H1 (cell line): ENCODE results near the gene CPED1. TPM values are rescaled to one million over a fixed set of nuclear protein-coding genes. Genes with fewer than 3 reads are reported as not detected.

ENCODE experiments used
- CTCF ChIA-PET: fragments of 300-600 bp; sonication (Branson Sonifier 250); formaldehyde crosslinking; loops from one replicate; lab custom pipeline; 2021; ENCODE audit not compliant: partially characterized antibody; lab: Charles Lee
- POLR2A ChIA-PET: fragments of 300-600 bp; sonication (Branson Sonifier 250); formaldehyde crosslinking; loops from one replicate; lab custom pipeline; 2021; ENCODE audit warnings: inconsistent platforms; ENCODE audit not compliant: partially characterized antibody; lab: Charles Lee
- DNase-seq, 2 experiments: peaks; one replicate each; pipeline versions ENCODE4 v3.0.0 to v3.0.0-alpha.2; 2010 to 2022; ENCODE audit warnings: low spot score in 2 of 2, low read depth in 1 of 2, mixed read lengths in 1 of 2
- FAIRE-seq: peaks from 2 replicates; lab custom pipeline; 2011; peaks lifted over from hg19 to GRCh38; lab: Jason Lieb, UNC
- H2AFZ ChIP-seq: 2 replicates; pipeline ENCODE4 v1.8.1; 2012; ENCODE audit warnings: low read length, inconsistent platforms
- H2AK5ac ChIP-seq: 2 replicates; pipeline ENCODE4 v1.6.1; 2013; ENCODE audit warnings: low read depth, low read length
- H2BK120ac ChIP-seq: replicated peaks from 2 replicates; pipeline ENCODE3; 2013; ENCODE audit warnings: low read depth, low read length, inconsistent platforms
- H2BK12ac ChIP-seq: 2 replicates; pipeline ENCODE4 v1.6.1; 2013; ENCODE audit warnings: low read depth, low read length
- H2BK15ac ChIP-seq: 2 replicates; pipeline ENCODE4 v1.6.1; 2013; ENCODE audit warnings: low read length
- H2BK20ac ChIP-seq: 2 replicates; pipeline ENCODE4 v1.6.1; 2013; ENCODE audit warnings: low read length
- H2BK5ac ChIP-seq: 2 replicates; pipeline ENCODE4 v1.6.1; 2013; ENCODE audit warnings: low read depth, low read length
- H3K14ac ChIP-seq: 2 replicates; pipeline ENCODE4 v1.6.1; 2013; ENCODE audit warnings: inconsistent platforms; ENCODE audit not compliant: insufficient read length
- H3K18ac ChIP-seq: 2 replicates; pipeline ENCODE4 v1.6.1; 2013; ENCODE audit warnings: low read length; ENCODE audit errors: extremely low read depth
- H3K23ac ChIP-seq: 2 replicates; pipeline ENCODE4 v1.6.1; 2013; ENCODE audit warnings: inconsistent platforms; ENCODE audit not compliant: insufficient read length
- H3K23me2 ChIP-seq: 2 replicates; pipeline ENCODE4 v1.6.1; 2013; ENCODE audit warnings: low read depth, low read length
- H3K27ac ChIP-seq: 2 replicates; pipeline ENCODE4 v1.6.1; 2011; ENCODE audit warnings: low read depth, low read length, inconsistent platforms
- H3K27me3 ChIP-seq, 4 experiments: replicated peaks in 1 of 4; 1 replicate in 1 of 4; 2 replicates in 3 of 4; pipeline versions ENCODE4 v1.6.1 to v1.8.1; 2011 to 2013; ENCODE audit warnings: low read length in 3 of 4, mild to moderate bottlenecking in 3 of 4, inconsistent platforms in 2 of 4, mixed read lengths in 2 of 4, moderate library complexity in 1 of 4; ENCODE audit not compliant: control insufficient read depth in 3 of 4, insufficient read depth in 3 of 4; ENCODE audit errors: extremely low read depth in 1 of 4
- H3K36me3 ChIP-seq, 4 experiments: 2 replicates each; pipeline versions ENCODE4 v1.6.1 to v1.8.1; 2011 to 2013; ENCODE audit warnings: mild to moderate bottlenecking in 4 of 4, low read length in 3 of 4, moderate library complexity in 2 of 4, control low read depth in 1 of 4, inconsistent platforms in 1 of 4; ENCODE audit not compliant: insufficient read depth in 4 of 4, control insufficient read depth in 2 of 4
- H3K4ac ChIP-seq: replicated peaks from 2 replicates; pipeline ENCODE3; 2013; ENCODE audit warnings: low read length, low read depth, mixed read lengths, inconsistent platforms; ENCODE audit not compliant: insufficient read length
- H3K4me1 ChIP-seq, 4 experiments: replicated peaks in 1 of 4; 1 replicate in 1 of 4; 2 replicates in 3 of 4; pipeline versions ENCODE4 v1.6.1 to v1.8.1; 2011 to 2013; ENCODE audit warnings: low read length in 3 of 4, inconsistent platforms in 2 of 4, mixed read lengths in 1 of 4; ENCODE audit not compliant: insufficient read depth in 4 of 4, control insufficient read depth in 3 of 4
- H3K4me2 ChIP-seq, 2 experiments: 2 replicates each; pipeline versions ENCODE4 v1.6.1 to v1.8.1; 2011 to 2013; ENCODE audit warnings: low read depth in 2 of 2, low read length in 2 of 2, control low read depth in 1 of 2, inconsistent platforms in 1 of 2, mild to moderate bottlenecking in 1 of 2; ENCODE audit not compliant: insufficient read depth in 1 of 2
- H3K4me3 ChIP-seq, 4 experiments: fragments of 200-600, 300-600 bp in 1 of 4; sonication (generic), shearing (Covaris generic), sonication (Bioruptor Twin) in 1 of 4; 2 replicates each; pipeline versions ENCODE4 v1.5.1 to v1.8.1; 2011 to 2016; ENCODE audit warnings: low read length in 4 of 4, low read depth in 3 of 4, control low read depth in 2 of 4, inconsistent platforms in 2 of 4, mild to moderate bottlenecking in 2 of 4, mixed read lengths in 1 of 4, moderate library complexity in 1 of 4; ENCODE audit not compliant: insufficient read depth in 2 of 4; ENCODE audit errors: extremely low read depth in 1 of 4
- H3K56ac ChIP-seq: replicated peaks from 2 replicates; pipeline ENCODE3; 2013; ENCODE audit warnings: low read depth, mild to moderate bottlenecking, mixed read lengths, low read length, inconsistent platforms; ENCODE audit not compliant: insufficient read length
- H3K79me1 ChIP-seq: 2 replicates; pipeline ENCODE4 v1.6.1; 2013; ENCODE audit warnings: low read depth, low read length, control low read depth
- H3K79me2 ChIP-seq, 2 experiments: 2 replicates each; pipeline versions ENCODE4 v1.6.1 to v1.8.1; 2012 to 2013; ENCODE audit warnings: low read length in 2 of 2, mild to moderate bottlenecking in 2 of 2, inconsistent platforms in 1 of 2; ENCODE audit not compliant: insufficient read depth in 2 of 2, control insufficient read depth in 1 of 2
- H3K9ac ChIP-seq, 4 experiments: replicated peaks in 1 of 4; 1 replicate in 1 of 4; 2 replicates in 3 of 4; pipeline versions ENCODE4 v1.6.1 to v1.8.1; 2011 to 2013; ENCODE audit warnings: low read depth in 3 of 4, low read length in 3 of 4, control low read depth in 2 of 4, mild to moderate bottlenecking in 2 of 4, moderate library complexity in 2 of 4, inconsistent platforms in 1 of 4; ENCODE audit errors: extremely low read depth in 1 of 4
- H3K9me3 ChIP-seq, 2 experiments: 2 replicates each; pipeline versions ENCODE4 v1.6.1 to v1.8.1; 2012 to 2013; ENCODE audit warnings: mild to moderate bottlenecking in 2 of 2, moderate library complexity in 2 of 2, control low read depth in 1 of 2, inconsistent platforms in 1 of 2, low read depth in 1 of 2, low read length in 1 of 2, mixed read lengths in 1 of 2; ENCODE audit not compliant: insufficient read depth in 2 of 2
- H4K20me1 ChIP-seq, 2 experiments: replicated peaks in 1 of 2; 2 replicates each; pipeline versions ENCODE3 to v1.8.1; 2011 to 2013; ENCODE audit warnings: inconsistent platforms in 2 of 2, low read length in 2 of 2, mild to moderate bottlenecking in 1 of 2; ENCODE audit not compliant: insufficient read depth in 2 of 2, control insufficient read depth in 1 of 2
- H4K5ac ChIP-seq: 2 replicates; pipeline ENCODE4 v1.6.1; 2013; ENCODE audit warnings: low read length, low read depth, mixed read lengths, inconsistent platforms; ENCODE audit not compliant: insufficient read length
- H4K8ac ChIP-seq: 2 replicates; pipeline ENCODE4 v1.8.0; 2013; ENCODE audit warnings: mild to moderate bottlenecking, moderate library complexity, low read length, inconsistent platforms; ENCODE audit not compliant: insufficient read depth; ENCODE audit errors: extremely low read depth
- H4K91ac ChIP-seq: replicated peaks from 2 replicates; pipeline ENCODE3; 2013; ENCODE audit warnings: low read length, mixed read lengths, inconsistent platforms; ENCODE audit not compliant: insufficient read length
- ASH2L ChIP-seq: fragments of 200-600, 300-600 bp; sonication (generic); IDR thresholded peaks from one replicate; pipeline ENCODE4 v1.7.1; 2017; ENCODE audit warnings: low read length
- BCL11A ChIP-seq, 2 experiments: IDR thresholded peaks; one replicate each; pipeline ENCODE4 v1.6.1; 2011; ENCODE audit warnings: low read depth in 2 of 2, low read length in 2 of 2, mild to moderate bottlenecking in 2 of 2
- BRCA1 ChIP-seq: IDR thresholded peaks from 2 replicates; pipeline ENCODE4 v1.6.1; 2012; ENCODE audit warnings: low read depth, low read length, improper control_type of control experiment
- CBX5 ChIP-seq: fragments of 300-800, 300-1000 bp; sonication (generic); IDR thresholded peaks from 2 replicates; pipeline ENCODE4 v1.7.1; 2016; ENCODE audit warnings: antibody characterized with exemption, low read length, low read depth
- EGR1 ChIP-seq: IDR thresholded peaks from 2 replicates; pipeline ENCODE4 v1.6.1; 2011; ENCODE audit warnings: low read depth, low read length, borderline replicate concordance
- SP1 ChIP-seq: IDR thresholded peaks from 2 replicates; pipeline ENCODE4 v1.6.1; 2011; ENCODE audit warnings: low read depth, low read length
- SRF ChIP-seq: IDR thresholded peaks from 2 replicates; pipeline ENCODE4 v1.6.1; 2011; ENCODE audit warnings: mild to moderate bottlenecking, low read depth, low read length, moderate library complexity
- TCF12 ChIP-seq: IDR thresholded peaks from 2 replicates; pipeline ENCODE4 v1.6.1; 2011; ENCODE audit warnings: low read depth, mild to moderate bottlenecking, low read length
- WGBS, 2 experiments: shearing (Covaris generic) in 1 of 2; methylation state at CpG; one replicate each; pipeline versions ENCODE4 v1.1.6 to v1.1.7; 2013 to 2015; ENCODE audit warnings: low lambda C conversion rate in 2 of 2, mixed read lengths in 2 of 2, inconsistent platforms in 1 of 2, low coverage in 1 of 2, missing lambda C conversion rate in 1 of 2; ENCODE audit not compliant: insufficient replicate concordance in 2 of 2, insufficient coverage in 1 of 2, insufficient read length in 1 of 2; ENCODE audit errors: extremely low coverage in 1 of 2, missing lambda C conversion rate in 1 of 2; 5-methylcytosine and 5-hydroxymethylcytosine counted together
- polyA plus RNA-seq, 7 experiments: library from polyadenylated mRNA; depleted of rRNA in 3 of 7; stranded (reverse) in 5 of 7; unstranded in 2 of 7; fragments of >200 nt in 5 of 7; fragments of 200-250 nt in 2 of 7; gene quantifications; 1 replicate in 5 of 7; 2 replicates in 1 of 7; 4 replicates in 1 of 7; pipeline versions ENCODE4 v1.2.1 to v1.2.3, GENCODE V29; 2011 to 2013; ENCODE audit warnings: missing spikeins in 2 of 7, mixed read lengths in 2 of 7
- total RNA-seq: library from RNA; stranded (reverse); fragmentation: NEBNext Ultra II Directional; extraction: Animal tissue kit (Norgen Biotek cat#: 25700); gene quantifications from 2 replicates; pipeline ENCODE4 v1.2.1, GENCODE V29; 2021
- TF ChIP-seq, protein P1 (sequence below): IDR thresholded peaks from 2 replicates; pipeline ENCODE4 v1.6.1; 2011; ENCODE audit warnings: low read depth, mild to moderate bottlenecking, low read length; ENCODE audit not compliant: insufficient read depth
- TF ChIP-seq, protein P2 (sequence below): IDR thresholded peaks from 2 replicates; pipeline ENCODE4 v1.6.1; 2012; ENCODE audit warnings: inconsistent platforms

The CPED1 gene
- total and polyA plus RNA-seq, 2 of the 8 experiments (the other 6 are each of a cell fraction or from before 2014, with no cell fraction given), result 0.08 to 0.39 TPM

DNA sequence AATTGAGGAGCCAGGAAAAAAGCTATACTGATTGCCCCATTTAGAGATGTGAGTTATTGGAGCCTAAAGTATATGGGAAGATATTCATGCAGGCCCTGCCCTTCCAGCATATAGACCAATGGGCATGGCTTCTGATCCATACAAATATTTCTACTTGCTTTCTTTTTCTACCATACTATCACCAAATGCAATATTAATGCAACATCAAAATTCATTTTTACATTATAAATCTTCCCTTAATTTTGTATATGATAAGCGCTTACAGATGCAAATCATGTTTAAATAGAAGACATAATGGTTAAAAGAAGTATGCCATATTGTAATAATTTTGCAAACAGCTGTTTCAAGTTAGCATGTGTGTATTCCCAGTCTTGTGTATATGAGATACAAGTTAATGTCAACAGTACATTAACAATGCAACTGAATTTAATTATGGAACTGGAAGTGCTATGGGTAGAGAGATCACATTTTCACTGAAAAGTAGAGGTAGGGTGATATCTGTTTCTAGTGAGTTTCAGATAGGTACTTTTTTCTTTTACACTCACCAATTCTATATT is 315.7 kb downstream of the CPED1 start:
- H3K18ac ChIP-seq, result no peak overlapping the region
- no peak overlapping the region for H3K27ac ChIP-seq
- H3K9ac ChIP-seq, result no peak overlapping the region
- 84% methylated on average over 1 of the region's 1 CpG; no CpG with 5 or more reads in 1 of the 2 experiments for WGBS, 2 experiments
- H3K36me3 ChIP-seq, result no peaks in the 10 kb centered on the region; a peak in 1 of 8 replicates
- H2AFZ ChIP-seq, result no peak overlapping the region
- H3K56ac ChIP-seq, result no peak overlapping the region
- H2BK120ac ChIP-seq, result no peak overlapping the region
- H3K27me3 ChIP-seq, result no peaks in the 10 kb centered on the region
- H2AK5ac ChIP-seq, result no peak overlapping the region
- H3K79me1 ChIP-seq, result no peaks in the 10 kb centered on the region
- no peaks in the 10 kb centered on the region for H3K9me3 ChIP-seq
- no peak overlapping the region for H2BK15ac ChIP-seq
- H3K79me2 ChIP-seq, result no peaks in the 10 kb centered on the region
- H3K4me3 ChIP-seq, result no peak overlapping the region
- no peak overlapping the region for H3K23ac ChIP-seq
- H2BK5ac ChIP-seq, result no peak overlapping the region
- TF ChIP-seq, protein P1, sequence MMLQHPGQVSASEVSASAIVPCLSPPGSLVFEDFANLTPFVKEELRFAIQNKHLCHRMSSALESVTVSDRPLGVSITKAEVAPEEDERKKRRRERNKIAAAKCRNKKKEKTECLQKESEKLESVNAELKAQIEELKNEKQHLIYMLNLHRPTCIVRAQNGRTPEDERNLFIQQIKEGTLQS, result no peak
- TF ChIP-seq ASH2L (no peak), SRF (no peak), BCL11A (IDR thresholded peaks at IDR 0.05; ENCODE audit: low read depth in 2 of 2, low read length in 2 of 2) (no peak), SP1 (no peak), EGR1 (no peak), BRCA1 (no peak), CBX5 (no peak), TCF12 (no peak)
- TF ChIP-seq, protein P2, sequence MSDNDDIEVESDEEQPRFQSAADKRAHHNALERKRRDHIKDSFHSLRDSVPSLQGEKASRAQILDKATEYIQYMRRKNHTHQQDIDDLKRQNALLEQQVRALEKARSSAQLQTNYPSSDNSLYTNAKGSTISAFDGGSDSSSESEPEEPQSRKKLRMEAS, result no peak
- H4K91ac ChIP-seq, result no peak overlapping the region
- POLR2A ChIA-PET, result no interaction called here
- H3K4ac ChIP-seq, result no peak overlapping the region
- no peaks in the 10 kb centered on the region for H4K20me1 ChIP-seq
- no peaks in the 10 kb centered on the region for H3K4me1 ChIP-seq
- no peak overlapping the region for H4K5ac ChIP-seq
- no peak overlapping the region for H2BK12ac ChIP-seq
- H2BK20ac ChIP-seq, result no peak overlapping the region
- H4K8ac ChIP-seq, result no peak overlapping the region
- no peak for FAIRE-seq
- no peak overlapping the region for H3K14ac ChIP-seq
- DNase-seq, result no peak
- H3K4me2 ChIP-seq, result no peak overlapping the region
- CTCF ChIA-PET, result interaction anchor here (0.8 kb wide), 1 partner anchor 11 kb away, joined by 4 read pairs; no protein-coding TSS in a partner anchor
- no peaks in the 10 kb centered on the region for H3K23me2 ChIP-seq
